ENCODE data around the gene UGT1A10. TPM values are rescaled to one million over a fixed set of nuclear protein-coding genes. Genes with fewer than 3 reads are reported as not detected.
"Not testable (repeated sequence)": the region's sequence is repeated elsewhere in the genome, so short reads cannot be mapped to it uniquely, and the experiment has no call there.

The UGT1A10 gene
- total RNA-seq, 1 experiment from 2014 or later = not detected

GRCh38 chr2:233617476-233617875, 18.8 kb upstream of the UGT1A10 start, which contains the start of gene UGT1A8:
Gene UGT1A8, plus strand, starts transcription at chr2:233617633. Its CDS starts 75 bp downstream, at chr2:233617708.
- H3K9me2 ChIP-seq (ENCODE audit: insufficient read depth); H4K20me1 ChIP-seq (ENCODE audit: insufficient read depth); H3K9me3 ChIP-seq (ENCODE audit: control insufficient read depth in 1 of 2, insufficient read depth in 1 of 2, low read depth in 1 of 2, low read length in 2 of 2); POLR2A ChIA-PET; RAD21 ChIA-PET (ENCODE audit: low non-redundant PET in 1 of 2, low total read pairs in 2 of 2, uncharacterized antibody in 2 of 2, unreplicated experiment in 2 of 2); CTCF ChIA-PET; H2AFZ ChIP-seq (ENCODE audit: low read depth, low read length, poor library complexity, severe bottlenecking); intact Hi-C loops (cut with micrococcal nuclease); H3K4me1 ChIP-seq (ENCODE audit: control insufficient read depth in 1 of 2, insufficient read depth in 2 of 2, low read length in 2 of 2); H3K9ac ChIP-seq (ENCODE audit: low read length); H3K4me3 ChIP-seq (replicated peaks in 1 of 2; ENCODE audit: low read depth in 1 of 2, low read length in 2 of 2); H3K27me3 ChIP-seq (ENCODE audit: insufficient read depth, low read length); BruUV-seq (replicated peaks); H3K27ac ChIP-seq (ENCODE audit: low read depth, low read length); H3K36me3 ChIP-seq (ENCODE audit: control insufficient read depth in 1 of 2, insufficient read depth in 2 of 2, low read length in 2 of 2); ATAC-seq; H3K79me2 ChIP-seq (ENCODE audit: insufficient read depth, low read length); DNase-seq (ENCODE audit: low read depth, low spot score); H3K4me2 ChIP-seq (ENCODE audit: low read length): not testable (repeated sequence)

GRCh38 chr2:233620204-233620603, 16.0 kb upstream of the UGT1A10 start:
- no peak for ATAC-seq
- ChIA-PET RAD21 (ENCODE audit: low non-redundant PET in 1 of 2, low total read pairs in 2 of 2, uncharacterized antibody in 2 of 2, unreplicated experiment in 2 of 2) (no interaction called here), CTCF (no interaction called here), POLR2A (no interaction called here)
- no peak overlapping the region for H3K4me2 ChIP-seq (ENCODE audit: low read length)
- H3K9ac ChIP-seq (ENCODE audit: low read length) = no peak overlapping the region
- no peaks in the 10 kb centered on the region for H3K4me1 ChIP-seq (ENCODE audit: control insufficient read depth in 1 of 2, insufficient read depth in 2 of 2, low read length in 2 of 2)
- H3K9me3 ChIP-seq (ENCODE audit: control insufficient read depth in 1 of 2, insufficient read depth in 1 of 2, low read depth in 1 of 2, low read length in 2 of 2) = no peaks in the 10 kb centered on the region
- no peak overlapping the region for H2AFZ ChIP-seq (ENCODE audit: low read depth, low read length, poor library complexity, severe bottlenecking)
- H3K27me3 ChIP-seq (ENCODE audit: insufficient read depth, low read length) = no peaks in the 10 kb centered on the region
- DNase-seq (ENCODE audit: low read depth, low spot score) = no peak
- H3K9me2 ChIP-seq (ENCODE audit: insufficient read depth) = no peaks in the 10 kb centered on the region
- H3K79me2 ChIP-seq (ENCODE audit: insufficient read depth, low read length) = no peaks in the 10 kb centered on the region
- no peak overlapping the region for H3K4me3 ChIP-seq (replicated peaks in 1 of 2; ENCODE audit: low read depth in 1 of 2, low read length in 2 of 2)
- no peaks in the 10 kb centered on the region for H3K36me3 ChIP-seq (ENCODE audit: control insufficient read depth in 1 of 2, insufficient read depth in 2 of 2, low read length in 2 of 2)
- no TSS peak for BruUV-seq (replicated peaks)
- TF ChIP-seq ZNF274 (IDR thresholded peaks at IDR 0.05; ENCODE audit: low read depth, low read length) (no peak), EZH2phosphoT487 (IDR thresholded peaks at IDR 0.05; ENCODE audit: borderline replicate concordance) (no peak), YY1 (IDR thresholded peaks at IDR 0.05; ENCODE audit: extremely low read depth, insufficient replicate concordance, low read depth, low read length) (no peak)
- intact Hi-C loops (cut with micrococcal nuclease) = no loop called here
- no peak overlapping the region for H3K27ac ChIP-seq (ENCODE audit: low read depth, low read length)
- no peaks in the 10 kb centered on the region for H4K20me1 ChIP-seq (ENCODE audit: insufficient read depth)

DNA sequence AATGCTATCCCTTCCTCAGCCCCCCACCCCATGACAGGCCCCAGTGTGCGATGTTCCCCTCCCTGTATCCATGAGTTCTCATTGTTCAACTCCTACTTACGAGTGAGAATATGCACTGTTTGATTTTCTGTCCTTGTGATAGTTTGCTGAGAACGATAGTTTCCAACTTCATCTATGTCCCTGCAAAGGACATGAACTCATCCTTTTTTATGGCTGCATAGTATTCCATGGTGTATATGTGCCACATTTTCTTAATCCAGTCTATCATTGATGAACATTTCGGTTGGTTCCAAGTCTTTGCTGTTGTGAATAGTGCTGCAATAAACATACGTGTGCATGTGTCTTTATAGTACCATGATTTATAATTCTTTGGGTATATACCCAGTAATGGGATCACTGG, 14.4 kb upstream of the UGT1A10 start:
- H3K9me2 ChIP-seq (ENCODE audit: insufficient read depth); ATAC-seq; intact Hi-C loops (cut with micrococcal nuclease); POLR2A ChIA-PET; H3K4me3 ChIP-seq (replicated peaks in 1 of 2; ENCODE audit: low read depth in 1 of 2, low read length in 2 of 2); H3K79me2 ChIP-seq (ENCODE audit: insufficient read depth, low read length); H3K9ac ChIP-seq (ENCODE audit: low read length); H3K4me1 ChIP-seq (ENCODE audit: control insufficient read depth in 1 of 2, insufficient read depth in 2 of 2, low read length in 2 of 2); H3K36me3 ChIP-seq (ENCODE audit: control insufficient read depth in 1 of 2, insufficient read depth in 2 of 2, low read length in 2 of 2); H4K20me1 ChIP-seq (ENCODE audit: insufficient read depth); CTCF ChIA-PET; H3K9me3 ChIP-seq (ENCODE audit: control insufficient read depth in 1 of 2, insufficient read depth in 1 of 2, low read depth in 1 of 2, low read length in 2 of 2); H2AFZ ChIP-seq (ENCODE audit: low read depth, low read length, poor library complexity, severe bottlenecking); DNase-seq (ENCODE audit: low read depth, low spot score); H3K4me2 ChIP-seq (ENCODE audit: low read length); H3K27ac ChIP-seq (ENCODE audit: low read depth, low read length); BruUV-seq (replicated peaks); RAD21 ChIA-PET (ENCODE audit: low non-redundant PET in 1 of 2, low total read pairs in 2 of 2, uncharacterized antibody in 2 of 2, unreplicated experiment in 2 of 2); H3K27me3 ChIP-seq (ENCODE audit: insufficient read depth, low read length): not testable (repeated sequence)

Measured in HCT116 (cell line).